GM18867 (cell line): ENCODE measurements around the gene UBE4A.

ENCODE experiments used
- ATAC-seq: cut with Tn5 transposase; IDR thresholded peaks from one replicate; pipeline ENCODE4 v1.9.1; 2021; ENCODE audit warnings: mild to moderate bottlenecking, moderate library complexity; ENCODE audit not compliant: unreplicated experiment

UBE4A gene

GRCh38 chr11:118341815-118342489 is 17.4 kb upstream of the UBE4A start:
- no peak for ATAC-seq

GRCh38 chr11:118342503-118343161 is 16.8 kb upstream of the UBE4A start, which contains the start of gene CD3D:
CD3D (minus strand) TSS chr11:118342705; CDS start chr11:118342607, 98 bp downstream.
- ATAC-seq, result no peak

GRCh38 chr11:118343248-118343647 is 16.2 kb upstream of the UBE4A start:
- ATAC-seq, result no peak

- ATAC-seq, result no peak
These were observed 15.4 kb upstream of the UBE4A start, which contains the start of gene CD3G for GRCh38 chr11:118343981-118344515. CD3G (plus strand) TSS chr11:118344344; CDS start chr11:118344424, 80 bp downstream.

- no peak for ATAC-seq
These were observed 9.9 kb upstream of the UBE4A start for GRCh38 chr11:118349475-118349874.

GRCh38 chr11:118353084-118353710 is 6.2 kb upstream of the UBE4A start:
- ATAC-seq, result no peak

- no peak for ATAC-seq
These were observed 1.3 kb upstream of the UBE4A start for GRCh38 chr11:118358071-118358470.

- ATAC-seq, result no peak
These were observed 5.7 kb downstream of the UBE4A start for GRCh38 chr11:118364956-118365615.

GRCh38 chr11:118366287-118366686 is 6.9 kb downstream of the UBE4A start:
- ATAC-seq, result no peak

- ATAC-seq, result no peak
These were observed 11.4 kb downstream of the UBE4A start for GRCh38 chr11:118370774-118371173.

- no peak for ATAC-seq
These were observed 13.9 kb downstream of the UBE4A start for GRCh38 chr11:118373263-118373662.

- no peak for ATAC-seq
These were observed 14.5 kb downstream of the UBE4A start for GRCh38 chr11:118373871-118374270.

GRCh38 chr11:118374729-118375128 is 15.3 kb downstream of the UBE4A start:
- ATAC-seq, result no peak

- ATAC-seq, result no peak
These were observed 16.6 kb downstream of the UBE4A start for GRCh38 chr11:118375978-118376377.

GRCh38 chr11:118379497-118379896 is 20.1 kb downstream of the UBE4A start:
- no peak for ATAC-seq

- no peak for ATAC-seq
These were observed 21.2 kb downstream of the UBE4A start for GRCh38 chr11:118380571-118380970.

- no peak for ATAC-seq
These were observed 23.6 kb downstream of the UBE4A start for GRCh38 chr11:118382954-118383353.

- no peak for ATAC-seq
These were observed 24.3 kb downstream of the UBE4A start for GRCh38 chr11:118383657-118384056.

GRCh38 chr11:118396097-118396501 is 36.7 kb downstream of the UBE4A start:
- ATAC-seq, result no peak

GRCh38 chr11:118397448-118397847 is 38.0 kb downstream of the UBE4A start:
- ATAC-seq, result no peak
